ENCODE measurements around the gene AMIGO3. TPM values are rescaled to one million over a fixed set of nuclear protein-coding genes. Genes with fewer than 3 reads are reported as not detected.

The AMIGO3 gene
- total and polyA plus RNA-seq, 2 of the 8 experiments (the other 6 are each of a cell fraction or from before 2014, with no cell fraction given): 1.6 to 8.8 TPM

GRCh38 chr3:49712631-49713317, 6.7 kb downstream of the AMIGO3 start:
- FAIRE-seq (no peak), DNase-seq (ENCODE audit: low read depth in 1 of 2, low spot score in 2 of 2) (no peak)
- H3K4me3 ChIP-seq (ENCODE audit: extremely low read depth in 1 of 4, insufficient read depth in 2 of 4, low read depth in 3 of 4, low read length in 4 of 4): no peak overlapping the region
- no peak overlapping the region; a peak in 1 of 7 replicates for H3K9ac ChIP-seq (replicated peaks in 1 of 4; ENCODE audit: extremely low read depth in 1 of 4, low read depth in 3 of 4, low read length in 3 of 4)
- TF ChIP-seq GABPA (IDR thresholded peaks at IDR 0.05; ENCODE audit: borderline replicate concordance, insufficient read depth, low read length) (no peak), SIN3A (conservative IDR thresholded peaks at IDR 0.05 in 1 of 2, IDR thresholded peaks at IDR 0.05 in 1 of 2; ENCODE audit: low read depth in 1 of 2, low read length in 2 of 2) (0 out of 4 replicates have a peak, but pooled peaks of 1 of the 2 experiments have one; percentile 20)
- TF ChIP-seq, protein P1, sequence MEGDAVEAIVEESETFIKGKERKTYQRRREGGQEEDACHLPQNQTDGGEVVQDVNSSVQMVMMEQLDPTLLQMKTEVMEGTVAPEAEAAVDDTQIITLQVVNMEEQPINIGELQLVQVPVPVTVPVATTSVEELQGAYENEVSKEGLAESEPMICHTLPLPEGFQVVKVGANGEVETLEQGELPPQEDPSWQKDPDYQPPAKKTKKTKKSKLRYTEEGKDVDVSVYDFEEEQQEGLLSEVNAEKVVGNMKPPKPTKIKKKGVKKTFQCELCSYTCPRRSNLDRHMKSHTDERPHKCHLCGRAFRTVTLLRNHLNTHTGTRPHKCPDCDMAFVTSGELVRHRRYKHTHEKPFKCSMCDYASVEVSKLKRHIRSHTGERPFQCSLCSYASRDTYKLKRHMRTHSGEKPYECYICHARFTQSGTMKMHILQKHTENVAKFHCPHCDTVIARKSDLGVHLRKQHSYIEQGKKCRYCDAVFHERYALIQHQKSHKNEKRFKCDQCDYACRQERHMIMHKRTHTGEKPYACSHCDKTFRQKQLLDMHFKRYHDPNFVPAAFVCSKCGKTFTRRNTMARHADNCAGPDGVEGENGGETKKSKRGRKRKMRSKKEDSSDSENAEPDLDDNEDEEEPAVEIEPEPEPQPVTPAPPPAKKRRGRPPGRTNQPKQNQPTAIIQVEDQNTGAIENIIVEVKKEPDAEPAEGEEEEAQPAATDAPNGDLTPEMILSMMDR (IDR thresholded peaks at IDR 0.05; ENCODE audit: control extremely low read depth in 1 of 3, insufficient read depth in 1 of 3, low read depth in 1 of 3, low read length in 3 of 3): peak in 1 of 3 experiments; percentile 4; a peak in 1 of 4 replicates
- no peaks in the 10 kb centered on the region for H3K9me3 ChIP-seq (ENCODE audit: insufficient read depth in 2 of 2, low read depth in 1 of 2, low read length in 1 of 2)
- no peaks in the 10 kb centered on the region for H3K79me2 ChIP-seq (ENCODE audit: control insufficient read depth in 1 of 2, insufficient read depth in 2 of 2, low read length in 2 of 2)
- no peak overlapping the region for H3K4ac ChIP-seq (replicated peaks; ENCODE audit: insufficient read length, low read depth, low read length)
- peaks cover 0 to 3% (median 0%) of the 10 kb centered on the region in 4 experiments; a peak in 2 of 7 replicates for H3K4me1 ChIP-seq (replicated peaks in 1 of 4; ENCODE audit: control insufficient read depth in 3 of 4, insufficient read depth in 4 of 4, low read length in 3 of 4)
- no peak overlapping the region for H2BK5ac ChIP-seq (ENCODE audit: low read depth, low read length)
- peaks cover 0 to 4% of the 10 kb centered on the region in 2 experiments for H4K20me1 ChIP-seq (replicated peaks in 1 of 2; ENCODE audit: control insufficient read depth in 1 of 2, insufficient read depth in 2 of 2, low read length in 2 of 2)
- no peak overlapping the region for H2AFZ ChIP-seq (ENCODE audit: low read length)
- H3K23ac ChIP-seq (ENCODE audit: insufficient read length): no peak overlapping the region
- H2AK5ac ChIP-seq (ENCODE audit: low read depth, low read length): no peak overlapping the region
- peak overlapping the region; percentile 1; the same call in 1 of the 2 replicates for H3K27ac ChIP-seq (ENCODE audit: low read depth, low read length)
- no peak overlapping the region for H3K56ac ChIP-seq (replicated peaks; ENCODE audit: insufficient read length, low read depth, low read length)
- no peak overlapping the region for H2BK120ac ChIP-seq (replicated peaks; ENCODE audit: low read depth, low read length)
- ChIA-PET CTCF (ENCODE audit: partially characterized antibody) (interaction anchor here (0.6 to 3.7 kb wide), 8 partner anchors 11 to 126 kb away, joined by 3 to 55 read pairs (median 4); no protein-coding TSS in a partner anchor), POLR2A (ENCODE audit: partially characterized antibody) (interaction anchor here (0.6 to 3.8 kb wide), 9 partner anchors 9 to 218 kb away, joined by 3 to 41 read pairs (median 3); partner anchors contain the start of genes AMIGO3 and GMPPB)
- H3K79me1 ChIP-seq (ENCODE audit: low read depth, low read length): no peaks in the 10 kb centered on the region
- WGBS, 2 experiments (ENCODE audit: extremely low coverage in 1 of 2, insufficient coverage in 1 of 2, insufficient read length in 1 of 2, insufficient replicate concordance in 2 of 2, low coverage in 1 of 2, low lambda C conversion rate in 2 of 2, missing lambda C conversion rate in 1 of 2): 91% methylated on average over 7 of the region's 7 CpGs; no CpG with 5 or more reads in 1 of the 2 experiments
- no peak overlapping the region for H2BK20ac ChIP-seq (ENCODE audit: low read length)
- H3K36me3 ChIP-seq (ENCODE audit: control insufficient read depth in 2 of 4, insufficient read depth in 4 of 4, low read length in 3 of 4): no peaks in the 10 kb centered on the region; a peak in 1 of 8 replicates
- H3K27me3 ChIP-seq (replicated peaks in 1 of 4; ENCODE audit: control insufficient read depth in 3 of 4, extremely low read depth in 1 of 4, insufficient read depth in 3 of 4, low read length in 3 of 4): no peaks in the 10 kb centered on the region
- H4K91ac ChIP-seq (replicated peaks; ENCODE audit: insufficient read length, low read length): no peak overlapping the region
- H4K8ac ChIP-seq (ENCODE audit: extremely low read depth, insufficient read depth, low read length): no peak overlapping the region
- H3K4me2 ChIP-seq (ENCODE audit: insufficient read depth in 1 of 2, low read depth in 2 of 2, low read length in 2 of 2): no peak overlapping the region
- H2BK12ac ChIP-seq (ENCODE audit: low read depth, low read length): no peak overlapping the region
- no peaks in the 10 kb centered on the region; the same call in 1 of the 2 replicates for H3K23me2 ChIP-seq (ENCODE audit: low read depth, low read length)
- H4K5ac ChIP-seq (ENCODE audit: insufficient read length, low read depth, low read length): no peak overlapping the region
- no peak overlapping the region for H3K14ac ChIP-seq (ENCODE audit: insufficient read length)
- no peak overlapping the region for H3K18ac ChIP-seq (ENCODE audit: extremely low read depth, low read length)
- no peak overlapping the region for H2BK15ac ChIP-seq (ENCODE audit: low read length)
